GM18951 (cell line): Measurements from ENCODE around the gene NBAS.
"Not testable (repeated sequence)": the region's sequence is repeated elsewhere in the genome, so short reads cannot be mapped to it uniquely, and the experiment has no call there.

Experiments used
- POLR2A ChIP-seq: IDR thresholded peaks from 4 replicates; pipeline ENCODE4 v1.6.1; 2011; ENCODE audit warnings: mild to moderate bottlenecking; ENCODE audit not compliant: insufficient read length, insufficient read depth; ENCODE audit errors: extremely low read depth
- in situ Hi-C: fragments of 300-500 bp; cut with MboI; formaldehyde crosslinking; loops from one replicate; pipeline ENCODE4 v1.12.0; 2022; ENCODE audit warnings: low sequenced_read_pairs, mixed read lengths, inconsistent platforms; ENCODE audit not compliant: unreplicated experiment

Gene NBAS

DNA sequence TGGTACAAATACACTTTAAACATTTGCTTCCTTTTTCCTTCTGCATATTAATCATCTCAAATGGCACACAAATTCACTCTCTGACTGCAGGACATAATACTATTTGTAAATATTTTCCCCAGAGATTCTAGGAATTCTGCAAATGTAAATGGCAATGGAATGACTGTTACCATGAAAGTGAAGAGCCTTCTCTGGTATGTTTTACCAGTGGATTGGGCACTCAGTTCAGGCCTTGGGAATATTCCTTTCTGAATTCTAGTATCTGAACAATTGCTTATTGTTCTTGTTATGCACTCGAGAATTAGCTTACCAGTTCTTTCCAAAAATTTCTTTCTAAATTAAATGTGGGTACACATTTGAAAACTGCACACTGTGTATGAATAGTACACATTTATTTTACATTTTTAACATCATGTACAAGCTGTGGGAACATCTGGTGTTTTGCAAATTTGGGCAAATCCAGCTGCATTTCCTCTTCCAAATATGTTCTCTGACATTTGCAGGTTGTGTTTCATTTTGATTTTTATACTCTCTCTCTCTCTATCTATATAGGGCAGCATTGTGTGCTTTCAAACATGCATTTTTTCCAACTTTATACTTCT, 289.1 kb downstream of the NBAS start:
- no peak for TF ChIP-seq POLR2A
- in situ Hi-C loops, result no loop called here

DNA sequence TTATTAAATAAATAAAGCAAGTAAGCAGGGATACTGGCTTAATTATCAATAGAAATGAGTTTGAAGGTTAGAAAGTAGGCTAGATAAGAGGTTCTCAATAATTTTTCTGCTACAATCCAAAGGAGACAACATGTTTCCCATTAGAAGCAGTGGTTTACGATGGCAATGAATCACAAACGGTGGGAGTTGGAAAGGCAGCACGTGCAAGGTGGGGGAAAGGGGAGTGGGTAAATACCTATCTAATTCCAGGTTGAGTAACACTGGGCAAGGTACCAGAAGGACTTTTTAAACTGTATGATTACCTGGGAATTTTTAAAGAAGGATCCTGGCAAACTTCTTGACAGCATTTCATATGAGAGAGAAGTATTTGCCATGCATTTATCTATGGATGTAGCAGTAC, 289.9 kb downstream of the NBAS start:
- no peak for TF ChIP-seq POLR2A
- in situ Hi-C loops, result no loop called here

GRCh38 chr2:15269043-15269442, 292.1 kb downstream of the NBAS start:
- in situ Hi-C loops, result no loop called here
- TF ChIP-seq POLR2A, result no peak

DNA sequence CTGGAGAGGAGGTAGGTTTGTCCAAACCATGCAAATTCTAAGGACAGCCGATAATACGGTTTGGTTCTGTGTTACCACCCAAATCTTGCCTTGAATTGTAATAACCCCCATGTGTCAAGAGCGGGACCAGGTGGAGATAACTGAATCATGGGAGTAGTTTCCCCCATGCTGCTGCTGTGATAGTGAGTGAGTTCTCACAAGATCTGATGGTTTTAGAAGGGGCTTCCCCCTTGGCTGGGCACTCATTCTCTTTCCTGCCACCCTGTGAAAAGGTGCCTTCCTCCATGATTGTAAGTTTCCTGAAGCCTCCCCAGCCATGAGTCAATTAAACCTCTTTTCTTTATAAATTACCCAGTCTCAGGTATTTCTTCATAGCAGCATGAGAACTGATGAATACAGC, 295.2 kb downstream of the NBAS start:
- TF ChIP-seq POLR2A, result no peak
- in situ Hi-C loops, result no loop called here

GRCh38 chr2:15263976-15264685, 297.0 kb downstream of the NBAS start:
- no peak for TF ChIP-seq POLR2A
- in situ Hi-C loops, result no loop called here

DNA sequence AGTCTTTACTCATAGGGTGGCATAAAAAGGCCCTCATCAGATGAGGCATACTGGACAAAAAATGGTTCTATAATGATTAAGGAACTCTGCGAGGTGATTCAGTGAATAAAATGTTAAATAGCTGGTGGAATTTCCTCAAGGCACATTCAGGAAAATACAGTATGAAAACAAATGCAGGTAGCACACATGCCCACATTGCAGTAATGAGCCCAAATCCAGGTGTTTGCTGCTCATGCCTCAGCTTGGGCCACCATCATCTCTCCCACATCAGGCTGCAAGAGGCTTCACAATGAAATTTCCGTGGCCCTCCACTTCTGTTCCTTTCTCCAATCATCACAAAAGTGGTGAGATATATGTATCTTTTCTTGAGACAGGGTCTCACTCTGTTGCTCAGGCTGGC, 298.3 kb downstream of the NBAS start:
- TF ChIP-seq POLR2A, result no peak
- in situ Hi-C loops, result no loop called here

DNA sequence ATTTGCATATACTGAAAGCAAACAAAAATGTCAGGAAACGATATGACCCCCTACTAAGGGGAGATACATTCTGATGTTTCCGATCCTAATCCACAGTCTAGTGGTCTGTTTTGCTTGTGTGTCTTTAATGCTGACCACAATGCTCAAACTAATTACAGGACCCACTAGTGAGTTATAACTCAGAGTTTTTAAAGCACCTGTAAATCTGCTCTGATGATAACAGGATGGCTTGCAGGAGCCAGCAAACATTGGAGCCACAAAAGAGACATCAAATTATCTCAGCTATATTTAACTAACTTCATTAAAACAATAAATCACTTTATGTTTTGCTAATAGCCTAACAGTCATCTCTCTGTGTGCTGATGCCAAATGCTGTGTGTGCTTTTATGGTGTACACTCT, 300.3 kb downstream of the NBAS start:
- in situ Hi-C loops, result no loop called here
- TF ChIP-seq POLR2A, result no peak

GRCh38 chr2:15260196-15260595, 300.9 kb downstream of the NBAS start:
- TF ChIP-seq POLR2A, result no peak
- in situ Hi-C loops, result no loop called here

- in situ Hi-C loops, result no loop called here
- TF ChIP-seq POLR2A, result no peak
These were observed 301.8 kb downstream of the NBAS start for GRCh38 chr2:15259356-15259756.

DNA sequence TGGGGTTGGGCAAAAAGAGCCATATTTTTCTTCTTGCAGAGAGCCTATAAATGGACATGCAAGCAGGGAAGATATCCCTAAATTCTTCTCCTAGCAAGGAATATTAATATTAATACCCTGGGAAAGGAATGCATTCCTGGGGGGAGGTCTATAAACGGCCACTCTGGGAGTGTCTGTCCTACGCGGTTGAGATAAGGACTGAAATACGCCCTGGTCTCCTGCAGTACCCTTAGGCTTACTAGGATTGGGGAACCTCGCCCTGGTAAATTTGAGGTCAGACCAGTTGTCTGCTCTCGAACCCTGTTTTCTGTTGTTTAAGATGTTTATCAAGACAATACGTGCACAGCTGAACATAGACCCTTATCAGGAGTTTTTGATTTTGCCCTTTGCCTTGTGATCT, 302.7 kb downstream of the NBAS start:
- in situ Hi-C loops, result not testable (repeated sequence)

- no peak for TF ChIP-seq POLR2A
- in situ Hi-C loops, result no loop called here
These were observed 307.3 kb downstream of the NBAS start for GRCh38 chr2:15253835-15254286.

GRCh38 chr2:15253247-15253646, 307.9 kb downstream of the NBAS start:
- in situ Hi-C loops, result no loop called here
- no peak for TF ChIP-seq POLR2A

DNA sequence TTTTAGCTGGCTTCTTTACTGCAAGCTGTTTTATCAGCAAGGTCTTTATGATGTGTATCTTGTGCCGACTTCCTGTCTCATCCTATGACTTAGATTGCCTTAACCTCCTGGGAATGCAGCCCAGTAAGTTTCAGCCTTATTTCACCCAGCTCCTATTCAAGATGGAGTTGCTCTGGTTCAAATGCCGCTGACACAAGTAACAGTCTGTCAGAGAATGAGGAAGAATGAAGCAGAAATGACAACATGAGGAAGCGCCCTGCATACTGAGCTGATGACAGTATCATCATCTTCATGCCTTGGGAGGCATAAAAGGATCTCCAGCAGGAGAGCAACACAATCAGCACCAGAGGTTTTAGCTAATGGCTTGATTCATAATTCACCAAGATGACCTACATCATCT, 309.4 kb downstream of the NBAS start:
- no peak for TF ChIP-seq POLR2A
- in situ Hi-C loops, result no loop called here

- in situ Hi-C loops, result not testable (repeated sequence)
These were observed 310.2 kb downstream of the NBAS start for GRCh38 chr2:15250946-15251345.
